Subcutaneous adipose tissue (tissue), 4 donors: ENCODE results near the gene ATP9B. TPM values are rescaled to one million over a fixed set of nuclear protein-coding genes. Genes with fewer than 3 reads are reported as not detected.

Experiments used
- total RNA-seq, 4 donors: library from RNA; depleted of rRNA; stranded (reverse); fragments of >200 nt; gene quantifications; one replicate each; pipeline ENCODE4 v1.1.0, GENCODE V29; 2016
- TF ChIP-seq, protein P1 (sequence below): fragments of 450-650 bp; IDR thresholded peaks from one replicate; pipeline ENCODE4 v1.5.1; 2016; ENCODE audit warnings: low read depth, mild to moderate bottlenecking, control low read depth, antibody characterized with exemption, moderate library complexity

ATP9B gene
- total RNA-seq, 4 donors from 2014 or later = 38.8 to 58.5 (median 45.3) TPM

DNA sequence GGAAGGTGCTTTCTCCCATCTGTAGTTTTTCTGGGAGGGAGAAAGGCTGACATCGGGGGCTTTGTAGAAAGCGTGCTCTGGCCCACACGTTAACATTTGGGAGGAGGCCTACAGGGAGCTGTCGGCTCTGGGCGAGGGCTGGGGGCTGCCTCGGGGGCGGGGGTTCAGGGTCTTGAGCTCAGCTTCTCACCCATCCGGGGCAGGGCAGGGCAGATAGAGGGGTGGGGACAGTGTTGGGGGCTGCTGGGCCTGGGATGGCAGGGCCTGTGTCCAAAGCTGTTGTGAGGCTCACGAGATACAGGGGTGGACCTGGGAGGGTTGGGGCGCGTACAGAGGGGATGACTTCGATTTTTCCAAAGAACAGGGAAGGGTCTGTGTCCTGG is 353.6 kb downstream of the ATP9B start:
- TF ChIP-seq, protein P1, sequence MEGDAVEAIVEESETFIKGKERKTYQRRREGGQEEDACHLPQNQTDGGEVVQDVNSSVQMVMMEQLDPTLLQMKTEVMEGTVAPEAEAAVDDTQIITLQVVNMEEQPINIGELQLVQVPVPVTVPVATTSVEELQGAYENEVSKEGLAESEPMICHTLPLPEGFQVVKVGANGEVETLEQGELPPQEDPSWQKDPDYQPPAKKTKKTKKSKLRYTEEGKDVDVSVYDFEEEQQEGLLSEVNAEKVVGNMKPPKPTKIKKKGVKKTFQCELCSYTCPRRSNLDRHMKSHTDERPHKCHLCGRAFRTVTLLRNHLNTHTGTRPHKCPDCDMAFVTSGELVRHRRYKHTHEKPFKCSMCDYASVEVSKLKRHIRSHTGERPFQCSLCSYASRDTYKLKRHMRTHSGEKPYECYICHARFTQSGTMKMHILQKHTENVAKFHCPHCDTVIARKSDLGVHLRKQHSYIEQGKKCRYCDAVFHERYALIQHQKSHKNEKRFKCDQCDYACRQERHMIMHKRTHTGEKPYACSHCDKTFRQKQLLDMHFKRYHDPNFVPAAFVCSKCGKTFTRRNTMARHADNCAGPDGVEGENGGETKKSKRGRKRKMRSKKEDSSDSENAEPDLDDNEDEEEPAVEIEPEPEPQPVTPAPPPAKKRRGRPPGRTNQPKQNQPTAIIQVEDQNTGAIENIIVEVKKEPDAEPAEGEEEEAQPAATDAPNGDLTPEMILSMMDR = no peak

DNA sequence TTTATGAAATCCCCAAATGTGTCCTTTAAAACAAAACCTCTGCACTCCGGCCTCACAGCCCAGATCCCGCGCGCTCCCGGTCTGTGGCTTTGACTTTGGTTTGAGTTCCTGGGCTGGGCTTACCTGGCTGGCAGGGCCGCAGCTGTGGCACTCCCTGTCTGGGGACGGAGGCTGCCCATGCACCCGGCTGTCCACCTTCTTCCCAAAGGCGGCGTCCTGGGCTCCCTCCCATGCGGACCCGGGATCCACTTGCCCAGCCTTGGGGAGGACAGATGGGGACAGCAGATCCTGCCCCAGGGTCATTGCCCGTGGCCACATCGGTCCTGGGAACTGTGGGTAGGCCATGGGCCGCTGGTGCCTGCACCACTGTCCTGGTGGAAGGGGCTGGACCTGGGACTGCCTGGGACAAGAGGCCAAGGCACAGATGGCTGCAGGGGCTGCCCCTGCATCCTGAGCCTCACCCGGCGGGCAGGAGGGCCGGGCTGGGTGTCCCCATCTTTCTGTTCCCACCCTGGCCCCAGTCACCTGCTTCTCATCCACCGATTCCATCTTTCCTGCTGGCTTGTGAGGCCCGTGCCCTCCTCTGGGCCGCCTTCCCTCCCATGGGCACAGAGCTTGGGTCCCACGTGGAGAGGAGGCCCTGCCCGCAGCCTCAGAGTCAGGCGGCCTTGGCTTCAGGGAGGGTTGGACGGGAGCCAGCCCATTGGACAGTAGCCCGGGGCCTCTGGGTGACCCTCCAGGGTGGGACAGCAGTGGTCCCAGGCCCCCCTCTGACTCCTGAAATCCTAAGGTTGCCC is 354.2 kb downstream of the ATP9B start:
- TF ChIP-seq, protein P1 = no peak

DNA sequence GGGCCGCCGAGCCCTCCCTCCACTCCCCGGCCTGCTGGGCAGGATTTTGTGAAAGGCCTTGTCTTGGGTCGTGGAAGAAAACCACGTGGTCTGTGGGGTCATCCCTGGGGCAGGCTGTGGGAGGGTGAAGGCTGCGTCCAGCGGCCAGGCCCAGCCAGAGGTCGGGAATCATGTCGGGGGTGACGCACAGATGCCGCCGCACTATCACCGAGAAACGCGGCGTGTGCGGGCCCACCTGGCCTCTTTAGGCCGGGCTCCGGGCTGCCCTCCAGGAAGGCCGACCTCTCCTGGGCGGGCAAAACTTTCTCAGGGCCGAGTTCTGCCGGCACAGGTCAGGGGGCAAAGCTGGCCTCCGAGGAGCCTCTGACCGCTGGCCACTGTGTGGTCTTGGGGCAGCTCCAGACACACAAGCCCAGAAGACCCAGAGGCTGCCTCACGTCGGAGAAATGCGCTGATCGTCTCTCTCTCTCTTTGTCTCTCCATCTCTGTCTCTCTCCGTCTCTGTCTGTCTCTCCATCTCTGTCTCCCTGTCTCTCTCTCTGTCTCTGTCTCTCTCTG is 354.9 kb downstream of the ATP9B start:
- TF ChIP-seq, protein P1 = no peak

DNA sequence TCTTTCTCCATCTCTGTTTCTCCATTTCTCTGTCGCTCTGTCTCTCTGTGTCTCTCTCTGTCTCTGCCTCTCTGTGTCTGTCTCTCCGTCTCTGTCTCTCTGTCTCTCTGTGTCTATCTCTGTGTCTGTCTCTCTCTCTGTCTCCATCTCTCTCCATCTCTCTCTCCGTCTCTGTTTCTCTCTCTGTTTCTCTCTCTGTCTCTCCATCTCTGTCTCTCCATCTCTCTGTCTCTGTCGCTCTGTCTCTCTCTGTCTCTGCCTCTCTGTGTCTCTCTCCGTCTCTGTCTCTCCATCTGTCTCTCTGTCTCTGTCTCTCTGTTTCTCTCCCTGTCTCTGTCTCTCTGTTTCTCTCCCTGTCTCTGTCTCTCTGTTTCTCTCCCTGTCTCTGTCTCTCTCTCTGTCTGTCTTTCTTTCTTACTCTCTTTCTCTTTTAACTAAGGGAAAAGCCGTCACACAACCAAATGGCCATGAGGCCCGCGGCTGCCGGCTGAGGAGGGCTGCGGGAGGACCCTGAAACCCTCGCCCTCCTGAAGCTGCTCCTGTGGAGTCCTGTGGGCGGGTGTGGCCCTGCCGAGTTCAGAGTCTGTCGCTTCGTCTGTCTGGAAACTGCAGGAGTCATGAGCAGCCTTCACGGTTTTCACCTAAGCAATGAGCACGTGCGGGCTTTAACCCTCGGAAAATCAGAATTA is 355.8 kb downstream of the ATP9B start:
- TF ChIP-seq, protein P1 = no peak

DNA sequence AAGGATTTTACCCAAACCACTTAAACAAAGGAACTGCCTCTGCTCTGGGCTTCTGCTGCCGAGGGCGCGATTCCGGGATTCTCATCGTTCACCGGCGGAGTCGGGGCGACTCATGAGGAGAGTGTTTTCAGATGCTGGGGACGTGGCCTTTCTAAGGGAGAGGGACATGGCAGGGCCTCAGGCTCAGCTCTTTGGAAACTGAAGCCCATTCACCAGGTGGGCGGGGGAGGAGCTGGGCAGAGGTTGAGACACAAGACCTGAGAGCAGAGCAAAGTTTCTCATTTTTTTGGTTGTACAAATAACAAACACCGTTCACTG is 356.3 kb downstream of the ATP9B start:
- TF ChIP-seq, protein P1 = no peak

DNA sequence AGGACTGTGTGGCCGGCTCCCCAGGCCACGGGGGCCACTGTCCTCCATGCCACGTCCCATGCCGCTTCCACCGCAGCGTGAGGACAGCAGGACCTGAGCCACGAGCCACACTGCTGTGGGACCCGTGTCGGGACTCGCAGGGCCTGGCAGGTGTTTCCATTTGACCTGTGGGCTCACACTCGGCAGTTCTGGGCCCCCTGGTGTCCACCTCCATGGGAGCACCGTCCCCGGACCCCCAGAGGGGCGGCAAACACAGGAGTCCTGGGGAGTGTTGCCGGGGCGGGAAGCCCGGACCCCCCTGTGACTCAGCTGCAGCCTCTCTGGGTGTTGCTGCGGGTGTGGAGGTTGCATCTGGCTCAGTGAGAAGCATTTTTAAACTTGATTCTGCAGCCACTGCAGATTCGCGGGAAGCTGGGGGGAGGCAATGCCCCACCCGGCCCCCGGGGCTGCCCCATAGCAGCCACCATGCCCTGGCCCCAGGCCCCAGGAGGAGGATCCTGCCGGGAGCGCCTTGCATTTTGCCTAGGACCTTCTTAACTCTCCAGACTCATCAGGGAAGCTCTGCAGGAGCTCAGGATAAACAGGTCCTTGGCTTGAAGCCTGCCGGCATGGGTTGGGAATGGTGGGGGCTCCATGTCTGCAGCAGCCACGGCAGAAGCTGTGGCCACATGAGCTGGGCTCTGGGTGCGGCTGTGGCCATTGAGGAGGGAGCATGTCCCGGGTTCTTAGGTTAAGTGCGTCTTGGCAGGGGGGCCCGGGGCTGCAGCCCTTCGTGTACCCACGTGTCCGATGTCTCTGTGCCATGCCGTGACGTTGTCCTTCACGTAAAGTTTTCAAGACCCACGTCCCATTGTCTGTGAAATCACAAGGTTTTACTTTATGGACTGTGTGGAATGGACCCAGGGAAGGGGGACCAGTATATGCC is 357.4 kb downstream of the ATP9B start:
- TF ChIP-seq, protein P1 = no peak
